ENCODE measurements around the gene DROSHA. TPM values are rescaled to one million over a fixed set of nuclear protein-coding genes. Genes with fewer than 3 reads are reported as not detected.

The DROSHA gene
- total RNA-seq, 1 experiment from 2014 or later = 106 TPM

- Histone ChIP-seq H4K5ac (ENCODE audit: insufficient read length, low read depth, low read length) (no peak overlapping the region), H3K23me2 (ENCODE audit: insufficient read length, low read depth, low read length, poor library complexity, severe bottlenecking) (no peaks in the 10 kb centered on the region), H3K79me1 (ENCODE audit: insufficient read depth, low read depth, low read length, poor library complexity, severe bottlenecking) (no peaks in the 10 kb centered on the region), H4K91ac (ENCODE audit: insufficient read length, low read depth, low read length) (no peak overlapping the region), H2BK120ac (ENCODE audit: low read depth, low read length, poor library complexity, severe bottlenecking) (no peak overlapping the region), H3K4ac (ENCODE audit: low read depth, low read length) (no peak overlapping the region), H3K79me2 (ENCODE audit: insufficient read depth, low read length) (no peaks in the 10 kb centered on the region), H3K18ac (ENCODE audit: insufficient read length, low read depth, low read length) (no peak overlapping the region), H3K4me1 (ENCODE audit: insufficient read depth, low read length) (peaks cover 3% of the 10 kb centered on the region; the same call in 1 of the 2 replicates), H2BK20ac (ENCODE audit: low read depth, low read length, poor library complexity, severe bottlenecking) (no peak overlapping the region), H2BK12ac (ENCODE audit: insufficient read length, low read depth, low read length) (no peak overlapping the region), H3K9ac (ENCODE audit: extremely low read depth, insufficient read length, low read length) (no peak overlapping the region), H2AK5ac (ENCODE audit: insufficient read length, low read length) (no peak overlapping the region), H2BK15ac (ENCODE audit: low read depth, low read length) (no peak overlapping the region), H4K8ac (replicated peaks; ENCODE audit: insufficient read length, low read depth, low read length) (no peak overlapping the region), H2BK5ac (ENCODE audit: insufficient read length, low read length) (no peak overlapping the region), H3K27me3 (ENCODE audit: insufficient read depth, low read length) (no peaks in the 10 kb centered on the region), H3K56ac (ENCODE audit: insufficient read length, low read depth, low read length) (no peak overlapping the region), H3T11ph (ENCODE audit: low read length) (no peak overlapping the region), H3K14ac (ENCODE audit: insufficient read depth, low read length) (no peak overlapping the region), H3K4me2 (ENCODE audit: insufficient read depth, insufficient read length, low read length) (no peak overlapping the region), H4K20me1 (ENCODE audit: control insufficient read depth, insufficient read depth, insufficient read length) (no peaks in the 10 kb centered on the region), H2AFZ (ENCODE audit: low read length) (no peak overlapping the region), H3K27ac (ENCODE audit: insufficient read length, low read depth, low read length) (no peak overlapping the region), H3K23ac (ENCODE audit: insufficient read length, low read depth, low read length) (no peak overlapping the region), H3K9me3 (ENCODE audit: control insufficient read depth, low read depth, low read length) (no peaks in the 10 kb centered on the region)
- TF ChIP-seq CTCF (conservative IDR thresholded peaks at IDR 0.05) = no peak
- H3K36me3 Mint-ChIP-seq (ENCODE audit: insufficient read depth in 1 of 3, low read depth in 3 of 3) = peaks cover 48 to 67% (median 66%) of the 10 kb centered on the region in 3 experiments
- H3K4me3 Mint-ChIP-seq = no peak overlapping the region
- DNase-seq = no peak
- H3K4me1 Mint-ChIP-seq = peaks cover 25% of the 10 kb centered on the region in 2 experiments
- H3K27me3 Mint-ChIP-seq (ENCODE audit: low read depth) = no peaks in the 10 kb centered on the region
- H3K27ac Mint-ChIP-seq = no peak overlapping the region
- whole genome bisulfite sequencing (ENCODE audit: extremely low coverage, insufficient read length, low lambda C conversion rate) = no CpG with 5 or more reads among the region's 7 CpGs
- peaks cover 4% of the 10 kb centered on the region in 2 experiments; a peak in 2 of 5 replicates for H3K9me3 Mint-ChIP-seq
Measured at GRCh38 chr5:31449174-31449573, 82.7 kb downstream of the DROSHA start.

Measured in H9 (cell line).